ENCODE data around the gene CDX1.

The CDX1 gene

GRCh38 chr5:150144246-150144801 is 22.3 kb upstream of the CDX1 start:
- Histone ChIP-seq H3K4me3 (replicated peaks; ENCODE audit: insufficient read depth, low read length) (no peak overlapping the region), H3K27ac (replicated peaks) (no peak overlapping the region), H3K27me3 (ENCODE audit: insufficient read depth, poor library complexity, severe bottlenecking) (no peaks in the 10 kb centered on the region)
- DNase-seq (ENCODE audit: low read depth in 1 of 2, low spot score in 1 of 2) = no peak
- TF ChIP-seq REST (IDR thresholded peaks at IDR 0.05; ENCODE audit: insufficient replicate concordance, low read depth) (no peak), SPI1 (IDR thresholded peaks at IDR 0.05; ENCODE audit: borderline replicate concordance, low read depth) (no peak), POLR2AphosphoS5 (IDR thresholded peaks at IDR 0.05; ENCODE audit: low read depth) (no peak), GABPA (IDR thresholded peaks at IDR 0.05; ENCODE audit: low read depth) (no peak), CTCF (IDR thresholded peaks at IDR 0.05; ENCODE audit: insufficient read depth, low read length) (no peak)

GRCh38 chr5:150144879-150145278 is 21.7 kb upstream of the CDX1 start:
- H3K27me3 ChIP-seq (ENCODE audit: insufficient read depth, poor library complexity, severe bottlenecking) = no peaks in the 10 kb centered on the region
- DNase-seq (ENCODE audit: low read depth in 1 of 2, low spot score in 1 of 2) = no peak
- TF ChIP-seq CTCF (IDR thresholded peaks at IDR 0.05; ENCODE audit: insufficient read depth, low read length) = no peak
- TF ChIP-seq REST (IDR thresholded peaks at IDR 0.05; ENCODE audit: insufficient replicate concordance, low read depth) = no peak
- TF ChIP-seq GABPA (IDR thresholded peaks at IDR 0.05; ENCODE audit: low read depth) = no peak
- TF ChIP-seq SPI1 (IDR thresholded peaks at IDR 0.05; ENCODE audit: borderline replicate concordance, low read depth) = no peak
- TF ChIP-seq POLR2AphosphoS5 (IDR thresholded peaks at IDR 0.05; ENCODE audit: low read depth) = no peak
- H3K4me3 ChIP-seq (replicated peaks; ENCODE audit: insufficient read depth, low read length) = no peak overlapping the region
- no peak overlapping the region for H3K27ac ChIP-seq (replicated peaks)

GRCh38 chr5:150146235-150146634 is 20.3 kb upstream of the CDX1 start:
- Histone ChIP-seq H3K27ac (replicated peaks) (no peak overlapping the region), H3K27me3 (ENCODE audit: insufficient read depth, poor library complexity, severe bottlenecking) (no peaks in the 10 kb centered on the region), H3K4me3 (replicated peaks; ENCODE audit: insufficient read depth, low read length) (no peak overlapping the region)
- no peak for DNase-seq (ENCODE audit: low read depth in 1 of 2, low spot score in 1 of 2)
- TF ChIP-seq REST (IDR thresholded peaks at IDR 0.05; ENCODE audit: insufficient replicate concordance, low read depth) (no peak), SPI1 (IDR thresholded peaks at IDR 0.05; ENCODE audit: borderline replicate concordance, low read depth) (no peak), GABPA (IDR thresholded peaks at IDR 0.05; ENCODE audit: low read depth) (no peak), CTCF (IDR thresholded peaks at IDR 0.05; ENCODE audit: insufficient read depth, low read length) (no peak), POLR2AphosphoS5 (IDR thresholded peaks at IDR 0.05; ENCODE audit: low read depth) (no peak)

Data from HL-60 (cell line).